Measurements from ENCODE around the gene SH3RF1.

Gene SH3RF1

DNA sequence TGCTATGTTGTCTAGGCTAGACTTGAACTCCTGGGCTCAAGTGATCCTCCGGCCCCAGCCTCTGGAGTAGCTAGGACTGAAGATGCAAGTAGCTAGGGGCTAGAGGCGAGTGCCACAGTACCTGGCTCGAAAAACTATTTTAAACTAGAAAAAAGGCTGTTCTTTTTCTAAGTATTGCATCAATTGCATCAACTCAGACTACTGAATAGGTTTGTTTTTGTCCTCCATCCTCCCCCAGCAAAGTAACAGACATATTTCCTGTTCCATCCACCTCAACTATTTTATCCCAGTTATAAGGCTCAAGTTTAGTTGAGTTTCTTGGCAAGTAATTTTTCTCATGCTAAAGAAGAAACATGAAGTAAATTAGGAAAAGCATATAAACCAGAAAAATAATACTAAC, 4.1 kb downstream of the SH3RF1 start:
- Histone ChIP-seq H3K9ac (no peak overlapping the region), H3K79me2 (ENCODE audit: insufficient read depth, low read depth) (peaks cover 5% of the 10 kb centered on the region; the same call in 1 of the 2 replicates), H3K4me3 (IDR thresholded peaks at IDR 0.05; ENCODE audit: insufficient read depth, low read depth, low read length) (no peak overlapping the region), H3K4me2 (no peak overlapping the region), H3K36me3 (ENCODE audit: insufficient read depth) (no peaks in the 10 kb centered on the region), H3K27me3 (ENCODE audit: insufficient read depth, low read depth) (no peaks in the 10 kb centered on the region), H3K4me1 (ENCODE audit: low read depth, poor library complexity, severe bottlenecking) (peaks cover 20% of the 10 kb centered on the region), H3K27ac (no peak overlapping the region), H2AFZ (ENCODE audit: low read depth) (no peak overlapping the region), H4K20me1 (ENCODE audit: insufficient read depth) (no peaks in the 10 kb centered on the region)
- TF ChIP-seq, protein P1, sequence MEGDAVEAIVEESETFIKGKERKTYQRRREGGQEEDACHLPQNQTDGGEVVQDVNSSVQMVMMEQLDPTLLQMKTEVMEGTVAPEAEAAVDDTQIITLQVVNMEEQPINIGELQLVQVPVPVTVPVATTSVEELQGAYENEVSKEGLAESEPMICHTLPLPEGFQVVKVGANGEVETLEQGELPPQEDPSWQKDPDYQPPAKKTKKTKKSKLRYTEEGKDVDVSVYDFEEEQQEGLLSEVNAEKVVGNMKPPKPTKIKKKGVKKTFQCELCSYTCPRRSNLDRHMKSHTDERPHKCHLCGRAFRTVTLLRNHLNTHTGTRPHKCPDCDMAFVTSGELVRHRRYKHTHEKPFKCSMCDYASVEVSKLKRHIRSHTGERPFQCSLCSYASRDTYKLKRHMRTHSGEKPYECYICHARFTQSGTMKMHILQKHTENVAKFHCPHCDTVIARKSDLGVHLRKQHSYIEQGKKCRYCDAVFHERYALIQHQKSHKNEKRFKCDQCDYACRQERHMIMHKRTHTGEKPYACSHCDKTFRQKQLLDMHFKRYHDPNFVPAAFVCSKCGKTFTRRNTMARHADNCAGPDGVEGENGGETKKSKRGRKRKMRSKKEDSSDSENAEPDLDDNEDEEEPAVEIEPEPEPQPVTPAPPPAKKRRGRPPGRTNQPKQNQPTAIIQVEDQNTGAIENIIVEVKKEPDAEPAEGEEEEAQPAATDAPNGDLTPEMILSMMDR (conservative IDR thresholded peaks at IDR 0.05; ENCODE audit: low read depth, low read length) = no peak

DNA sequence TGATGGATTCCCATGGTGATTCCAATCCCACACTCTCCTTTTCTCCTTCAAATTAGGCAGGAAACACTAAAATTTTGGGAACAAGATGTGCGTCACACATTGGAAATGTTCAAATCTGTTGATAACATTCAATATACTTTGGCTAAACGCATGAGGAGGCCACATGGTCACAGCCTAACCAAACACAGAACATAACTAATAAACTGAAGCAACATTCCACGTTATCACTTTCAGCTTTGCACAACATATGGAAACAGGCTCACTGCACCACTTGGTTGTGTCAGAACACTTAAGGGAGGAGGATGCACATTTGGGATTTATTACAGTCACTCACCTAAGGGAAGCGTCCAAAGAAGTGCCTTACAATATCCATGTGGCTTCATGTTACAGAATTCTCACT, 4.7 kb downstream of the SH3RF1 start:
- Histone ChIP-seq H3K4me2 (no peak overlapping the region), H3K27ac (no peak overlapping the region), H4K20me1 (ENCODE audit: insufficient read depth) (no peaks in the 10 kb centered on the region), H3K27me3 (ENCODE audit: insufficient read depth, low read depth) (no peaks in the 10 kb centered on the region), H3K4me3 (IDR thresholded peaks at IDR 0.05; ENCODE audit: insufficient read depth, low read depth, low read length) (no peak overlapping the region), H3K9ac (no peak overlapping the region), H3K36me3 (ENCODE audit: insufficient read depth) (no peaks in the 10 kb centered on the region), H2AFZ (ENCODE audit: low read depth) (no peak overlapping the region), H3K4me1 (ENCODE audit: low read depth, poor library complexity, severe bottlenecking) (peaks cover 16% of the 10 kb centered on the region), H3K79me2 (ENCODE audit: insufficient read depth, low read depth) (peaks cover 5% of the 10 kb centered on the region; the same call in 1 of the 2 replicates)
- TF ChIP-seq, protein P1 (conservative IDR thresholded peaks at IDR 0.05; ENCODE audit: low read depth, low read length) = no peak

DNA sequence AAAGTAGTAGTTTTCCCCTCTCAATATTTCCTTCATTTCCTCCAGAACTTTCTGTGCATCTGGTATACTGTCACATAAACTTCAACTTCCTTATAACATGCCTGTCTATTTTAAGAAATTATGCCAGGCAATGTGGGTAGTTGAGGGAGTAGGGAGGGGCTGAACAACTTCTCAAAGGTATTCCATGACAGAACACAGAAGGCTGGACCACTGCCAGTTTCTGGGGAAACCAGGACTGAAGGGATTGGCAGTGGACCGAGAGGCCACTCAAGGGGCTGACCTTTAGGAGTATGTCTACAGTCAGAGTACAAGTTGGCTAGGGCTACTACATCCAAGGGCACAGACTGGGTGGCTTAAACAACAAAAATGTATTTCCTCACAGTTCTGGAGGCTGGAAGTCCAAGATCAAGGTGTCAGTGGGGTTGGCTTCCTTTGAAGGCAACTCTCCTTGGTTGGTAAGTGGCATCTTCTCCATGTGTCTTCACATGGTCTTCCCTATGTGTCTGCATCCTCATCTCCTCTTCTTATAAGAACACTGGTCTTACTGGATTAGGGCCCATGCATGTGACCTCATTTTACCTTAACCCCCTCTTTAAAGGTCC, 6.9 kb downstream of the SH3RF1 start:
- no peak overlapping the region for H3K4me2 ChIP-seq
- no peak overlapping the region for H3K27ac ChIP-seq
- H3K4me1 ChIP-seq (ENCODE audit: low read depth, poor library complexity, severe bottlenecking) = peaks cover 8% of the 10 kb centered on the region
- H2AFZ ChIP-seq (ENCODE audit: low read depth) = no peak overlapping the region
- H3K4me3 ChIP-seq (IDR thresholded peaks at IDR 0.05; ENCODE audit: insufficient read depth, low read depth, low read length) = no peak overlapping the region
- peaks cover under 1% of the 10 kb centered on the region; the same call in 1 of the 2 replicates for H3K79me2 ChIP-seq (ENCODE audit: insufficient read depth, low read depth)
- H3K27me3 ChIP-seq (ENCODE audit: insufficient read depth, low read depth) = no peaks in the 10 kb centered on the region
- no peaks in the 10 kb centered on the region for H3K36me3 ChIP-seq (ENCODE audit: insufficient read depth)
- no peak overlapping the region for H3K9ac ChIP-seq
- H4K20me1 ChIP-seq (ENCODE audit: insufficient read depth) = no peaks in the 10 kb centered on the region
- TF ChIP-seq, protein P1 (conservative IDR thresholded peaks at IDR 0.05; ENCODE audit: low read depth, low read length) = no peak

DNA sequence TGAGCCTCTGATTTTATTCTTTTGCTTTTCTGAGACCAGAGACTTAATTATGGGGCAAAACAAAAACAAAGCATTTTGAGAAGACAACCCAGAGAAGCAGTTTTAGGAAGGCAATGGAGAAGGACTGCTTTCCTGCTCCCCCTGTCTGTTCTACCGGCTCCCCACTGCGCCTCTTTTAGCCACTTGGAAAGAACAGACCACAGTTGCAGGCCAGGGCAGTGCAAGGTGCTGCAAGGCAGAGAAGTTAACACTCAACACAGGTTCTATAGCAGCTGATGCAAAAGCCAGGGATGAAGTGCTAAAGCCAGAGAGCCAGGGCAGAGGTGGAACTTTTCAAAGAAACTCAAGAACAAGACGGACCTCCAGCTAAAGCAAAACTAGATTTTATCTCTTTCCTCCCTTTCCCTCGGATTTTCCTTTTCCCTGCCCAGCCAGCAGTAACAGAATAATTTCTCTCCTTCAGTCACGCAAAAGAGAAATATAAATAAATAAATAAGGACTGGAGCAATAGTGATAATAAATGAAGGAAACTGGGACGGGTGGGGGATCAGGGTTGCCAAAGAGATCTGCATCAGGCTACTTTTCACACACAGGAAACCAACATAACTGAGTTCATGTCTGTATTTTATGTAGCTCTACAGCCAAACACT, 10.4 kb downstream of the SH3RF1 start:
- Histone ChIP-seq H3K9ac (no peak overlapping the region), H3K4me2 (no peak overlapping the region), H3K4me1 (ENCODE audit: low read depth, poor library complexity, severe bottlenecking) (no peaks in the 10 kb centered on the region)

More for the DNA sequence above, 10.4 kb downstream of the SH3RF1 start:
- no peaks in the 10 kb centered on the region for H3K27me3 ChIP-seq (ENCODE audit: insufficient read depth, low read depth)
- no peaks in the 10 kb centered on the region for H3K79me2 ChIP-seq (ENCODE audit: insufficient read depth, low read depth)
- no peak overlapping the region for H2AFZ ChIP-seq (ENCODE audit: low read depth)
- no peak overlapping the region for H3K27ac ChIP-seq
- TF ChIP-seq, protein P1 (conservative IDR thresholded peaks at IDR 0.05; ENCODE audit: low read depth, low read length) = no peak
- no peaks in the 10 kb centered on the region for H4K20me1 ChIP-seq (ENCODE audit: insufficient read depth)
- no peak overlapping the region for H3K4me3 ChIP-seq (IDR thresholded peaks at IDR 0.05; ENCODE audit: insufficient read depth, low read depth, low read length)
- H3K36me3 ChIP-seq (ENCODE audit: insufficient read depth) = no peaks in the 10 kb centered on the region
